A673 (cell line): ENCODE data around the gene FAM241B.

ENCODE experiments used
- CTCF ChIP-seq: fragments of 300-800, 200-600 bp; sonication (generic); conservative IDR thresholded peaks from 2 replicates; pipeline ENCODE4 v1.5.1; 2017; ENCODE audit warnings: low read depth, mild to moderate bottlenecking, antibody characterized with exemption, low read length, moderate library complexity, mixed read lengths
- EZH2 ChIP-seq: fragments of 200-600 bp; sonication (generic); IDR thresholded peaks from 2 replicates; pipeline ENCODE4 v1.6.1; 2017; ENCODE audit warnings: borderline replicate concordance, low read depth, mild to moderate bottlenecking, mixed read lengths, antibody characterized with exemption, low read length; ENCODE audit not compliant: poor library complexity, severe bottlenecking

GRCh38 chr10:69651362-69651761 lies 21.3 kb downstream of the FAM241B start:
- TF ChIP-seq CTCF (no peak), EZH2 (no peak)
